ENCODE measurements around the gene MICU2. TPM values are rescaled to one million over a fixed set of nuclear protein-coding genes. Genes with fewer than 3 reads are reported as not detected.

The MICU2 gene
- total RNA-seq, 1 donor from 2014 or later = 64.4 TPM

DNA sequence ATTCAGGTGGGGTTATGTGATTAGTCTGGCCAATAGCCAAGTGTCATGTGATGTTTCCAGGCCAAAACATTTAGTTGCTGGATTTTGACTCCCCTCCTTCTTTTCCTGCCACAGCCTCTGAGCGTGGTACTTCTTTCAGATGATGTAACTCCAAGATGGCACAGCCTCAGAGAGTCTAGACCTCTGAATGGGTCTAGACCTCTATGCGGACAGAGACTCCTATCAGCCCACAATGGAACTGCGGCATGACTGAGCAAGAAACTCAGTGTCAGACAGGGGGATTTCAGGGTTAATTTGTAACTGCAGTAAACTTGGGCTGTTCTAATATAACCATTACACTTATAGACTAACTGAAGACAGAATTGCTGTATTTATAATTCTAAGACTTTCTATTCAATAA, 102.3 kb downstream of the MICU2 start:
- no peaks in the 10 kb centered on the region for H3K4me1 ChIP-seq
- H3K27me3 ChIP-seq (ENCODE audit: low read depth) = no peaks in the 10 kb centered on the region
- intact Hi-C loops (cut with micrococcal nuclease) = no loop called here
- no peaks in the 10 kb centered on the region for H3K9me3 ChIP-seq (replicated peaks)
- no peak for TF ChIP-seq CTCF (IDR thresholded peaks at IDR 0.05; ENCODE audit: borderline replicate concordance)
- DNase-seq = no peak
- no peak overlapping the region for H3K4me3 ChIP-seq
- peaks cover 36% of the 10 kb centered on the region for H3K36me3 ChIP-seq
- no peak overlapping the region for H3K27ac ChIP-seq (replicated peaks)

- H3K36me3 ChIP-seq = peaks cover 24% of the 10 kb centered on the region
- H3K9me3 ChIP-seq (replicated peaks) = peaks cover 28% of the 10 kb centered on the region
- no peaks in the 10 kb centered on the region for H3K27me3 ChIP-seq (ENCODE audit: low read depth)
- intact Hi-C loops (cut with micrococcal nuclease) = no loop called here
- no peak overlapping the region for H3K27ac ChIP-seq (replicated peaks)
- TF ChIP-seq CTCF (IDR thresholded peaks at IDR 0.05; ENCODE audit: borderline replicate concordance) = no peak
- H3K4me1 ChIP-seq = peaks cover 14% of the 10 kb centered on the region
- no peak overlapping the region for H3K4me3 ChIP-seq
- DNase-seq = no peak
Observed at GRCh38 chr13:21486322-21486721, 117.6 kb downstream of the MICU2 start.

DNA sequence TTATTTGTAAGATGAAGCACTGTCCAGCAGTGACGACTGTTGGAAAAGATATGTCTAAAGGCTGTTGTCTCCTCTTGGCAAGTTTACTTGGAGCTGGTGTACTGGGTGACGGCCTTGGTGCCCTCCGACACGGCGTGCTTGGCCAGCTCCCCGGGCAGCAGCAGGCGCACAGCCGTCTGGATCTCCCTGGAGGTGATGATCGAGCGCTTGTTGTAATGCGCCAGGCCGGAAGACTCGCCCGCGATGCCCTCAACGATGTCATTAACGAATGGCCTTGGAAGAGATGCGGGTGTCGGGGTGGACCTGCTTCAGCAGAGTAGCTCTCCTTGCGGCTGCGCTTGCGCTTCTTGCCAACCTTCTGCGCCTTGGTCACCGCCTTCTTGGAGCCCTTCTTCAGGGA, 120.2 kb downstream of the MICU2 start:
- Histone ChIP-seq H3K9me3 (replicated peaks) (peaks cover 28% of the 10 kb centered on the region), H3K27ac (replicated peaks) (no peak overlapping the region), H3K4me3 (no peak overlapping the region), H3K27me3 (ENCODE audit: low read depth) (no peaks in the 10 kb centered on the region), H3K4me1 (peaks cover 23% of the 10 kb centered on the region), H3K36me3 (peaks cover 5% of the 10 kb centered on the region)
- no peak for TF ChIP-seq CTCF (IDR thresholded peaks at IDR 0.05; ENCODE audit: borderline replicate concordance)
- intact Hi-C loops (cut with micrococcal nuclease) = no loop called here
- no peak for DNase-seq

- Histone ChIP-seq H3K9me3 (replicated peaks) (peaks cover 12% of the 10 kb centered on the region), H3K27me3 (ENCODE audit: low read depth) (no peaks in the 10 kb centered on the region), H3K4me3 (no peak overlapping the region), H3K27ac (replicated peaks) (peak overlapping the region; percentile 47), H3K36me3 (no peaks in the 10 kb centered on the region), H3K4me1 (peaks cover 35% of the 10 kb centered on the region)
- intact Hi-C loops (cut with micrococcal nuclease) = no loop called here
- TF ChIP-seq CTCF (IDR thresholded peaks at IDR 0.05; ENCODE audit: borderline replicate concordance) = no peak
- no peak for DNase-seq
Observed at GRCh38 chr13:21481359-21481758, 122.6 kb downstream of the MICU2 start.

DNA sequence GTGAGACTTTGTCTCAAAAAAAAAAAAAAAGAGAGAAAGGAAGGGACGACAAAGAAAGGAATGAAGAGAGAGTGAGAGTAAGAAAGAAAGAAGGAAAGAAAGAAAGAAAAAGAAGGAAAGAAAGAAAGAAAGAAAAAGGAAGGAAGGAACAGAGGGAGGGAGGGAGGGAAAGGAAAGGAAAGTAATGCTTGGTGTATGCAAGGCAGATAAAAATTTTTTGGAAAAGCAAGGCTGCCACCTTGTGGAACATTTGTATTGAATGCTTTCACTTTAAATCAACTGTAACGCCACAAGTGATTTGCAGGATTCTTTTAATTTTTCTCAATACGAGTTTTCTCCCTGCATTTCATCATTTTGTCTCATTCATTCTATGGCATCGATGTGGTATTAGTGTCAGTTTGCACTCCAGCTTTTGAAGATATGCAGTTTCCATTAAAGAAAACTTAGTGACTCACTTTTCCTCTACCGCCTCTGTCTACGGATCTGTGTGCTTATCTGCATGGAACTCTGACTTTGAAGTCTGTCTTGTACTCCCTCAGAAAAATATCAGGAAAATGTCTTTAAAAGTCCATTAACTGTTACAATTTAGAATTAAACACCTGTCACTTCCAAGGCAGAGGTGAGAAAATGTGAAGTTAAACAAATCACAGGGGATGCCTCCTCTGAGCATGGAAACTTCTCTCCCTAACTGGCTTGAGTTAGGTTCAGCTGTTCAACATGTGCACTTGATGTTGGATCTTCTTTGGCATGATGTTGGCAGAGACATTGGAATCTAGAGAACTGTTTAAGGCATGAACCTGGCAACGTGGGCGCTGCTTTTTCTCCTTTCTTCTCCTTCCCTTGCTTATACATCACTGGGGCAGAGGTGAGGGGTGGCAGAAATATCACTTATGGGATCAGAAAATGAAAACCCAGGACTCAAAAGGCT, 124.8 kb downstream of the MICU2 start:
- H3K36me3 ChIP-seq = no peaks in the 10 kb centered on the region
- no peaks in the 10 kb centered on the region for H3K9me3 ChIP-seq (replicated peaks)
- intact Hi-C loops (cut with micrococcal nuclease) = loop anchor here (5.0 to 10.0 kb wide), 3 partner anchors 182 to 537 kb away; no protein-coding TSS in a partner anchor
- DNase-seq = no peak
- no peaks in the 10 kb centered on the region for H3K27me3 ChIP-seq (ENCODE audit: low read depth)
- peak overlapping the region; percentile 2 for H3K27ac ChIP-seq (replicated peaks)
- H3K4me3 ChIP-seq = peak overlapping the region; percentile 47
- TF ChIP-seq CTCF (IDR thresholded peaks at IDR 0.05; ENCODE audit: borderline replicate concordance) = peak; percentile 77
- H3K4me1 ChIP-seq = peaks cover 35% of the 10 kb centered on the region
